NOMO-1 (cell line): Measurements from ENCODE around the gene STIM1.
"Not testable (repeated sequence)": the region's sequence is repeated elsewhere in the genome, so short reads cannot be mapped to it uniquely, and the experiment has no call there.

Experiments used
- DNase-seq, 2 experiments: peaks; one replicate each; lab custom pipeline; 2025; ENCODE audit not compliant: unreplicated experiment in 2 of 2; lab: John Stamatoyannopoulos, UW

STIM1 gene

DNA sequence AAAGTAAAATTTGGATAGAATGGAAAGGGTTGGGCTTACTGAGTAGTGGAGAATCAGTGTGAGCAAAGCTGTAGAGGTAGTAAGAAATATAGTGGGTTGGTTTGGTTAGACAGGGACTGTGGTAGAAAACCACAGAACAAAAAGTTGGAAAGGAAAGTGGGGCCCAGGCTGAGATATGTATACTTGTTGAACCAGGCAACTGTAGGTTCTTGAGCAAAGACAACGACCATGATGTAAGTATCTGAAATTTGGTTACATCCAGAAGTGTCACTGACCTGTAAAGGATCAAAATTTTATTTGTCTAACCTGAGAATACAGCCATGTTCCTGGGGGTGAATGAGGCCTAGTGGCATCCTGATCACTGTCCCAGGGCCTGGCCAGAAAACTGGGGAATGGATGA, 114.1 kb downstream of the STIM1 start:
- no peak for DNase-seq

DNA sequence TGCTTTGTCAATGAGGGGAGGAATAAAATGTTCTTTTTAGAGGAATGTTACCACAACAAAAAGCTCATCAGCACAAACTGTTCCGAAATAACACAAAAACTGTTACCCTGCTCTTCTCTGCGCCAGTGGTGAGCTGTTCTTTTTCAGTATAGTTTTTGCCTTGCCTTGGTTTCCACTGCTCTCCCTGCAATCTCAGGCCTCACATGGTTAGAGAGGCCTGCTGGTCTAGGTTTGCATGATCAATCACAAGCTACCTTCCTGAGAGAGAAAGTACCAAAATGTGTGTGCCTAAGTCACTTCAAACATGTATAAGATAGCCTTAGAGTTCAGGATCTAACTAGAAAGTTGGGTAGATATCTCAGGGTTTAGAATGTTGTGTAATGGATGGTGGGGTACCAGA, 114.6 kb downstream of the STIM1 start:
- DNase-seq: no peak

DNA sequence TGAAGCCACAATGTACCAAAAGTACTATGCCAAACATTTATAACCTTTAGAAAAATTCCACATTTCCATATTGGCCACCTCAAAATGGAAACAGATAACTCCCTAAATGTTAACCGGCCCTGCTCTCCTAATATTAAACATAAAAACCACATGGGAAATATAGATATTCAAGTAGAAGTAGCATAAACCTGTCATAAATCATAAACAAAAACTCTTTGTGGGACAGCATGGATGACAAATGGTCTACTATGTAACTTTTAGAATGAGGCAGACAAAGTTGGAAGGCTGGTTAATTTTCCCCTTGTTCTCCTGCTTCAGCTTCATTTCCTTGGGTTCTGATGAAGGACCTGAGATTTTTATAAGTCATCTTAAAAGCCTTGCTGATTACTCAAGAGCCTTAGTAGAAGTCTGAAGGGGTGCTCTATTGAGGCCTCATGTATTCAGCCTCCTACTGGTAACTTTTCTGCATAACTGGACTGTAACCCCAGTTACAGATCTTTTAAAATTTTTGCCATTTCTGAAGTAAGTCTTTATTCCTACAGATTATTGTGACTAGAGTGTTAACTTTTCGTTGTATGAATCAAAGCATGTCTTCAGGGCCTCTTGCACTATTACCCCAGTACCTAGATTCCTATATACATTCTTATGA, 116.4 kb downstream of the STIM1 start:
- peak in 1 of 2 experiments; percentile 6 for DNase-seq

DNA sequence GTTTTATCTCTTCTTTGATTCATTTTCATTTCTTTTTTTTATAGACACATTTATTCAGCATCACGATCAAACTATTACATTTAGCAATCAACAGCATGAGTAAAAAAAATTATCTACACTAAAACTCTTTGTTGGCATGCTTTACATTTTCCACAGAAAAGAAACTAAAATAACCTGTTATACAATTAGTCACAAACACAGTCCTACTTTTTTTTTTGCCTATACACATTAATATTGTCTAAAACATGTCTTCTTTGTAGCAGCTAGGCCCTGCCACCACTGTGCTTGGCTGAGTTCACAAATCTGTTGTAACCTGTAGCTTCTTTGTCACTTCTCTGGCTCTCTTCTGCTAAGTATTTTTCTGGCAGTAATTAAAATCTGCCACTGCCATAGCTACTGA, 117.0 kb downstream of the STIM1 start:
- no peak for DNase-seq

DNA sequence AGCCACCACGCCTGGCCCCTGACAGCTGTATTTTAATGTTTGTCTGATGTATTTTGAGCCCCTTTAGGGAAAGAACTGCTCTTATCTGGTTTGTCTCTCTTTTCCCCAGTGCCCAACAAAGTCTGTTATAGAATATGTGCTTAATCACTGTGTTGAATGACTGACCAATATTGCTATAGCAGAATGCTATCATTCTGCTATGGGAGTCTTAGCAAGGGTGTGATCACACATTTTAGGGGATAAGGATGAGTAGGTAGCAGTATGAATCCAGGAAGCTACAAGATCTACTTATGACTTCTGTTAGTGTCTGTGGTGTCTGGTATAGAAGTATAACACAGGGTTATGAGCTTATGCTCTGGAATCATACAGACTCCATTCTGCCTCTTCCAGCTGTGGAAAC, 121.6 kb downstream of the STIM1 start:
- DNase-seq: no peak

DNA sequence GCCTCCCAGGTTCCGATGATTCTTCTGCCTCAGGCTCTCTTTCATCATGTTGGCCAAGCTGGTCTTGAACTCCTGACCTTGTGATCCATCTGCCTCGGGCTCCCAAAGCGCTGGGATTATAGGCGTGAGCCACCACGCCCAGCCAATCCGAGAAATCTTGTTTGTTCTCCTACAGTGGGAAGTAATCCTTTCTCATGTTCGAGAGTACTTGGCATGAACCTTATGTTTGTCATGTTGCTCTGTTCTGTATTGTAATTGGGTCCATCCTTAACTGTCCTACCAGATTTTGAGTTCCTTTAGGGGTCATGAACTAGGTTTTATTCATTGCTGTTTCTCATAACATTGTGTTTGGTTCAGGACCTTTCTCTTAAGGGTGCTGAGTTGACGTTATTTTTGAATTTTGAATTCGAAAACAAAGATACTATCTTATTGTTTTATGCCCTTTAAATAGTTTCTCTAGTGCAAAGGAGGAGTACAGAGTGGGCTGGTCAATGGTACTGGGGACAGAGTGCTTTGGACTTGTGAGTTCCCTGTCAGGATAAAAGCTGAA, 125.7 kb downstream of the STIM1 start:
- DNase-seq: no peak

DNA sequence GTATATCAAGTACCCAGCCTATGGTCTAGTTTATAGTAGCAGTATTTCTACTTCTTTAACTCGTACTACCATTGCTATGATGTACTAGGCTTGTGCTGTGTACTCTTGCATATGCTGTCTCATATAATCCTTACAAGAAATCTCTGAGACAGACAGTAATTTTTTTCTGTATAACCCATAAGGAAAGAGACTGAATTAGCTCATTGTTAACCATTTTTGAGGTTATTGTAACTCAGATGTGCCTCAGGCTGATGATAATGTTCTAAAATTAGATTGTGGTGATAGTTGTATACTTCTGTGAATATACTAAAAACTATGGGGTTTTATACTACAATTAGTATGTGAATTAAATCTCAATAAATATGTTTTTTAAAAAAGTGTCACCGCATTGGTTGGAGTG, 127.0 kb downstream of the STIM1 start:
- DNase-seq: no peak

DNA sequence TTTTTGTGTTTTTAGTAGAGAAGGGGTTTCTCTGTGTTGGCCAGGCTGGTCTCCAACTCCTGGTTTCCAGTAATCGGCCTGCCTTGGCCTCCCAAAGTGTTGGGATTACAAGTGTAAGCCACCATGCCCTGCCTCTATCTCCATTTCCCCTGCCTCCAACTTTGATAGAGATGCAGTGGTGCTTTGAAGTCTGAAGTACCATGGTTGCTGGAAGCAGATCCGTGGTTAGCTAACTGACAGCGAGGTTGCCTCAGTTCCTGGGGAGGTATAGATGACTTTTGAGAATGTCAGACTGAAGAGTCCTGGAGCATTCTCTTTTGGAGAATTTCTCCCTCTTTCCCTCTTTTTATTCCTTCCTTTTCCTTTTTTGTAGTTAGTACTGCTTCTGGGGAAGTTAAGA, 127.6 kb downstream of the STIM1 start:
- DNase-seq: no peak

DNA sequence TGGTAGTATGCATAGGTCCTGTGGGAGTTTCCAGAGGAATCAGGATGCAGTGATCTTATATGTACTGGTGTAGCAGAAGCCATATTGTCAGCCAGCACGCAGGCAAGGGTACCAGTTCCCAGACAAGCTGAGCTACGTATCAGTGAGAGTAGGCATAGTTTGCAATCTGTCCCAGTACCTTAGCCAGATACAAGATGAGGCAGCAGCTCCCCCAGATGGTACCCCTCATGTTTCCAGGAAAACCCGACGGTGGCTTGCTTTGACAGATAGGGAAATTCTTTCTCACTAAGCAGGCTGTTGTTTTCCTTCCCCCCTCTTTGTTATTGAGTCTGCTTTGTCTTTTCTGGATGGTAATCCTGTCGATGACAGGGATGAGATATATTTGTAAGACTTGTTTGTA, 129.4 kb downstream of the STIM1 start:
- DNase-seq: no peak

DNA sequence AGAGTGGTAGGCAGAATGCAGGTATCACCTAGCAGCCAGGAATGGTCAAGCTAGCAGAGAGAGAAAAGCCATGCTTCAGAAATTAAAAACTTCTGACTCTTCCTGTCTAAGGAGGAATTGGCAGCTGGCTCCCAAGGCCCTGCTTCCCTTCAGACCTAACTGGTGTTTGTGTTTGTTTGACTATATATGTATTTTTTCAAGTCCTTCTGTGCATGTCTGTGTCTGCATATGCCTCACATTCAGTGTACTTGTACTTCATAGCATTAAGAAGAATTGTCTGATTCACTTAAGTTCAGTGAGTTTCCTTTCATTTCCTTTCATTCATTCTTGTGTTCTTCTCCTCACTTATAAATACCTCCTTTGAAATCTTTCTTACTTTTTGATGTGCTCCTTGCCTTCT, 130.2 kb downstream of the STIM1 start:
- DNase-seq: no peak

DNA sequence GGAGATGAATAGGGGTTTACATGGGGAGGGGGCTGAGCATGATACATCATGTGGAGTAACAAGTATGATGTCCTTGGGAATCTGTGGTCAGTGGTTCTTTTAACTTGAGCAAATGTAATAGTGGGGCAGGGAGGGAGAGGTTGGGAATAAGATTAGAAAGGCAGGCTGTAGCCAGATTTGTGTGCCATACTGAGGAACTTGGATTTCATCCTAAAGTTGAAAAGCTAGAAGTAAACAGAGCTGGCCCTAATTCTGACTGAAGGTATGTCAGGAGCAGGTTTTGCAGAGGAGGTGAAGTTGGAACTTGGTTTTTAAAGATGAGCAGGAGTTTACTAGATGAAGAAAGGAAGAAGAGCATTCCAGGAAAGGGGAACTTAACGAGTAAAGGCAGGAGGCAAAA, 130.8 kb downstream of the STIM1 start:
- DNase-seq: no peak

DNA sequence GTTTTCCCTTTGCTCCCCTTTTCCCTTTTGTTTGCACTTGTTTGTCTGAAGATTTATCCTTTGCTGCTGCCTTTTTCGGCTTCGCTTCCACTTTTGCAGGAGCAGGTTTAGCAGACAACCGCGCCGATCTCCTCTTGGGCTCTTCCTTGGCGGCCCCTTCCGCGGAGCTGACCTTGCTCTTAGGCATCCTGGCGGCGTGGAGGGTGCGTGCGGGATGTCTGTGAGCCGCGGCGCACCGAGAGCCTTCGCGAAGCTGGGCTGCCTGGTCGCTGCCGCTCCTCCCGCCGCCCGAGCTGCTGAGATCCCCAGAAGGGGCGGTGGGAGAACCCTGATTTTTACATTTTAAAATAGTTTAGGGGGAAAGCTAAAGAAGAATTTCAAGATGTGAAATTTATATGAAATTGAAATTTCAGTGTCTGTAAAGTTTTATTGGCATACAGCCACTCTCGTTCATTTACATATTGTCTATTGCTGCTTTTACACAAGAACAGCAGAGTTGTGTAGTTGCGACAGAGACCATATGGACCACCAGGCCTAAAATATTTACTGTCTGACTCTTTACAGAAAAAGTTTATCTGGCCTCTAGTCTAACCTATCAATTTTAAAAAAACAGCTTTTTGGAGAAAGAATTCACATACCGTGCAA, 133.9 kb downstream of the STIM1 start:
- DNase-seq: no peak

DNA sequence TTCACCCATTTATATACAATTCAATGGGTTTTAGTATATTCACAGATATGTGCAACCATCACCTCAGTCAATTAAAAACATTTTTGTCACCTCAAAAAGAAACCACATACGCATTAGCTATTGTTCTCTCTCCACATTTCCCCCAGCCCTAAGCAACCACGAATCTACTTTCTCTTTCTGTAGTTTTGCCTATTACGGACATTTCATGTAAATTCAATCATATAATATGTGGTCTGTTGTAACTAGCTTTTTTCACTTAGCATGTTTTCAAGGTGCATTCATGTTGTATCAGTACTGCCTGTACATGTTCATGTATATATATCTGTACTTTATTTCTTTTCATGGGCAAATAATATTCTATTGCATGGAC, 134.4 kb downstream of the STIM1 start:
- no peak for DNase-seq

DNA sequence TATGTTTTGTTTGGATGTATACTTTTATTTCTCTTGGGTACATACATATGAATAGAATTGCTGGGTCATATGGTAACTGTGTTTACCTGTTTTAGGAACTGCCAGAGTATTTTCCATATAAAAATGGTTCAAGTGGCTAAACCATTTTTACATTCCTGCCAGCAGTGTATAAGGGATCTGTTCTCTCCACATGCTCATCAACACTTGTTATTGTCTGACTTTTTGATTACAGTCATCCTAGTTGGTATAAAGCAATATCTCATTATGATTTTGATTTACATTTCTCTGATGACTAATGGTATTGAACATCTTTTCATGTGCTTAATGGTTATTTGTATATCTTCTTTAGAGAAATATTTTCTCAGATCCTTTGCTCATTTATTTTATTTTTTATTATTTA, 134.9 kb downstream of the STIM1 start:
- DNase-seq: no peak

DNA sequence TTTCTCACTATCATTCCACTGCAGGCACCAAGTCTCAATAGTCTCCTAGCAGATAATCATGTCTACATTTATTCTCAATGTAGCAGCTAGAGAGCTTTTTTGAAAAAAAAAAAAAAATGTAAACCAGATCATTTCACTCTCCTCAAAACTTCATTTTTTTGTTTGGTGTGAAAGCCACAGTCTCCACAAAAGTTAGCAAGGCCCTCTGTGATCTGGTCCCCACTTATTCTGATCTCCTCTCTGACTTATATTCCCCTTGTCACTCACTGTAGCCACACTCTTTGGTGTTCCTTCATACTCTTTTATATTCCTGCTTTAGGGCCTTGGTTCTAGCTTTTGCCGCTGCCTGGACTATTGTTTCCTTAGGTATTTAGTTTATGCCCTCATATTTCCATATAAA, 137.5 kb downstream of the STIM1 start:
- DNase-seq: no peak

DNA sequence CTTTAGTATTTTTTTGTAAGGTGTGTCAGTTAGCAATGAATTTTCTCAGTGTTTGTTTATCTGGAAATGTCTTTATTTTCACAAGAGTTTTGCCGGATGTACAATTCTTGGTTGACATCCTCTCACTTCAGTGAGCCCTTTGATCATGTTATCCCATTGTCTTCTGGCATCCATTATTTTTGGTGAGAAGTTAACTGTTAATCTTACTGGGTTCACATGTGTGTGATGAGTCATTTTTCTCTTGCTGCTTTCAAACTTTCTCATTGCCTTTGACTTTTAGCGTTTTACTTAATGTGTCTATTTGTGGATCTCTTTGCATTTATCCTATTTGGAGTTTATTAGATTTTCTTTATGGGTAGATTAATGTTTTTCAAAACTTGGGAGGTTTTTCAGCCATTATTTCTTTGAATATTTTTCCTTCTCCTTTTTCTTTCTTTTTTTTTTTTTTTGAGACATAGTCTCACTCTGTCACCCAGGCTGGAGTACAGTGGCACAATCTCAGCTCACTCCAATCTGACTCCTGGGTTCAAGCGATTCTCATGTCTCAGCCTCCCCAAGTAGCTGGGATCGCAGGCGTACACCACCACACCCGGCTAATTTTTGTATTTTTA, 138.7 kb downstream of the STIM1 start:
- no peak for DNase-seq

DNA sequence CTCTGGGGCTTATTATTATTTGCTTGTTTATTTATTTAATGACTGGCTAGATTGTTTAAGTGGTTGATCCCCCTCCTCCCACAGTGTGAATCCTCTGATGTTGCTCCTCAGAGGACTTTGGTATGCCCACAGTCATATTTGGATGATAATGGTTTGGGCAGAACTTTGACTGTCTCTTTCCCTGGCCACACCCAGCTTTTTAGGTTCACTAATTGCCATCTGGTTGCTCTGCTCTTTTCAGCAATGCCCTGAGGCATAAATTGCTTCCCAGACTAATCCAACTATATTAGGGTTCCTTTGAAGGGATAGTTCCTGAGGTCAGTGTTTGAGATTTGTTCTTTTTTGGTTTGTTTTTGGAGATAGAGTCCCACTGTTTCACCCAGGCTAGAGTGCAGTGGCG, 139.8 kb downstream of the STIM1 start:
- DNase-seq: no peak

DNA sequence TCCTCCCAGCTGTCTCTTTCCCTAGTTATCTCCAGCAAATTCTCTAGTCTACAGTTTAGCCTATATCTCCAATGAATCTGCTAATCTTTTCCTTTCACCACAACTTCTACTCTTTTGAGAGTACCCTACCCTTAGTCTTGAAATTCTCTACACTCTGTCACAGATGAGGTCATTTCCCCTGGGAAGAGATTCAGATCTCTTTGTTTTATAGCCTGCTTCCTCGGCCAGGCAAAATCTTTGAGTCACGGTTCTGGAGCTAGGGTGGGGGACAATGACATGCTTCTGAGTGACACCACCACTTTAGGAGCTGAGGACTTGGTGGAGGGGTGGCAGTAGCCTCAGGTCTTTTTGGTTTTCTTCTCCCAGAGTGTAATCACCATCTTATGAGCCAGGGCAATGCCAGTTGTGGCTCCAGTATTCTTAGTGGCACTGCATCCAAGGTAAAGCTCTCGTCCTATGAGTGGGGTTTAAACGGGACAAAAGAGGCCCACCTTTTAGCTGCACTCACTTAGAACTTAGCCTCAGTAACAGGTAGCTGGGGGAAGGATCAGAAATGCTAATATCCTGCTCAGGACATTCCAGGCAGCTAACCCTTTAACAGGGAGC, 140.6 kb downstream of the STIM1 start:
- DNase-seq: no peak

DNA sequence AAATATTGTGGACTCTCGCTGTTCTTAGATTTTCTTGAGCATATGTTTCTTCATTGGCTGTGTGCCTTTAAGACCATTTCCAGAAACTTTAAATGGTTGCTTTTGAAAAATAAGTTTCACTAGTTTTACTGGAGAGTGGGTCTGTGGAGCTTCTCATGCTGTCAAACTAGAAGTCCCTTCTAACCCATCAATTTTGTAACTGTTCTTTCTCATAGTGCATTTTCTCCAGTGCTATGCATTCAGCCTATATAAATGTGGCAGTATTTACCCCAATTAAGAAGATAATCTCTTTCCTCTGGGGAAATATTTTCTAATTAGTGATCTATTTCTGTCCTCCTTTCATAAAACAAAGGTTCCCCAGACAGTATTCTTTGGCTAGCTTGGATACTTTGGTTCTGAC, 141.2 kb downstream of the STIM1 start:
- DNase-seq: no peak

DNA sequence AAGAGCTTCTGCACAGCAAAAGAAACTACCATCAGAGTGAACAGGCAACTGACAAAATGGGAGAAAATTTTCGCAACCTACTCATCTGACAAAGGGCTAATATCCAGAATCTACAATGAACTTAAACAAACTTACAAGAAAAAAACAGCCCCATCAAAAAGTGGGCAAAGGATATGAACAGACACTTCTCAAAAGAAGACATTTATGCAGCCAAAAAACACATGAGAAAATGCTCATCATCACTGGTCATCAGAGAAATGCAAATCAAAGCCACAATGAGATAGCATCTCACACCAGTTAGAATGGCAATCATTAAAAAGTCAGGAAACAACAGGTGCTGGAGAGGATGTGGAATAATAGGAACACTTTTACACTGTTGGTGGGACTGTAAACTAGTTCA, 149.3 kb downstream of the STIM1 start:
- DNase-seq: not testable (repeated sequence)

DNA sequence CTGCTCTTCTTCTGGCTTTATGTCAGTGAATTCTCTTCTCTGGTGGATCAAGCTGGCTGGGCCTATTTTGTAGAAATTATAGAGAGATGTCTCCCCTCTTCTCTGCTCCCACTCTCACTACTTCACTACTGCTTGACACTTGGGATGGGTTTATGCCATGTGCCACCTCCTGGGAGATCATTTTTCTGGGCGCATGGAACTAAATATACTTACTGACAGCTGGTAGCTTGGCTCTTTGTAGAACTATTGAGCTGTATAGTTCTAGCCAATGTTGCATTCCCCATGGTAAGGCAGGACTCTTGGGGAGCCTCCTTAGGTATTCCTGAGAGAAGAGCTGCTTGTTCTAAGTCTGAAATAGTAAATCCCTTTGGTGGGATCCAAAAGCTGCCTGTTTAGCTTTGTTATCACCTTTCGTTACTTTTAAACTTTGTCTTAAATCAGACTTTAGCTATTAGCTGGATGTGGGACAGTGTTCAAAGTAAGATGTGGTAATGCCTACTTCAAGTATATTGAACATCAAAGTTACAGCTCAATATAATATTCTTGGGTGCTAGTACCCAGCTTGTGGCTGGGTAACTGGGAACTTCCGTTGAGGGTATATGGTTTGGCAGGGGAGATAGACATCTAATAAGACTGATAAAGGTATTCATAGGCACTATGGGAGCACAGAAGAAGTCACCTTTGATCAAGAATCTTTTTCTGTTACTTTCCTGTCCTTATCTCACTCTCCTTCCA, 151.6 kb downstream of the STIM1 start:
- DNase-seq: no peak
